ENCODE results near the gene RIPK4. TPM values are rescaled to one million over a fixed set of nuclear protein-coding genes. Genes with fewer than 3 reads are reported as not detected.
A peak's percentile ranks its signal among the peaks of the same experiment; 100 is the strongest.

The RIPK4 gene
- total and polyA plus RNA-seq, 2 of the 13 experiments (the other 11 are each of a cell fraction or from before 2014, with no cell fraction given) = 3.1 to 4.9 TPM

DNA sequence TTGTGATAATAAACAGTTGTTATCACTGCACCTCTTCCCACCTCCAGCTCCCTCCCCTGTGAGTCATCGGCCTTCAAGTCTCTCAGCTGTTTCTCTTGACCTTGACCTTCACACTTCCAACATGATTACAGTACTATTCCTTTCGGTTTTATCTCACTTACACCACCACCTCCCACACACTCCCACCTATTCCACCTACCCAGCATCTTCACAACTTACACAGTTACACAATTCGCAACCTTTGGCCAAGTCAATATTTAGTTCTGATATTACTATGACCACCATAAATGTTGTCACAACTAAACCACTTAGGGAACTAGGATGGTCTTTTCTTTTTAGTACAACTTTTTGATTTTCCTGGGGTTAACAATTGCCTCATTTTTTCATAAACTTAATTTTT is 60.2 kb downstream of the RIPK4 start (continued):
- TF ChIP-seq ATF6 (CRISPR knock-in tag; conservative IDR thresholded peaks at IDR 0.05) (no peak), ZNF431 (CRISPR knock-in tag; IDR thresholded peaks at IDR 0.05; ENCODE audit: borderline replicate concordance, low read depth) (no peak), ZNF75D (CRISPR knock-in tag; IDR thresholded peaks at IDR 0.05; ENCODE audit: borderline replicate concordance) (no peak), ZNF354B (CRISPR knock-in tag; IDR thresholded peaks at IDR 0.05) (no peak), CHCHD3 (CRISPR knock-in tag; IDR thresholded peaks at IDR 0.05) (no peak), AKAP8 (CRISPR knock-in tag; IDR thresholded peaks at IDR 0.05) (no peak), ZNF160 (CRISPR knock-in tag; IDR thresholded peaks at IDR 0.05) (no peak), ZNF484 (CRISPR knock-in tag; IDR thresholded peaks at IDR 0.05; ENCODE audit: borderline replicate concordance, low read depth) (no peak), MAFK (conservative IDR thresholded peaks at IDR 0.05 in 1 of 2, IDR thresholded peaks at IDR 0.05 in 1 of 2; ENCODE audit: low read length in 2 of 2) (no peak; a peak in 1 of 4 replicates), PPARG (CRISPR knock-in tag; conservative IDR thresholded peaks at IDR 0.05) (peak; percentile 28; the same call in 1 of the 2 replicates)
- TF ChIP-seq, protein P1, sequence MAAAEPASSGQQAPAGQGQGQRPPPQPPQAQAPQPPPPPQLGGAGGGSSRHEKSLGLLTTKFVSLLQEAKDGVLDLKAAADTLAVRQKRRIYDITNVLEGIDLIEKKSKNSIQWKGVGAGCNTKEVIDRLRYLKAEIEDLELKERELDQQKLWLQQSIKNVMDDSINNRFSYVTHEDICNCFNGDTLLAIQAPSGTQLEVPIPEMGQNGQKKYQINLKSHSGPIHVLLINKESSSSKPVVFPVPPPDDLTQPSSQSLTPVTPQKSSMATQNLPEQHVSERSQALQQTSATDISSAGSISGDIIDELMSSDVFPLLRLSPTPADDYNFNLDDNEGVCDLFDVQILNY (CRISPR knock-in tag; conservative IDR thresholded peaks at IDR 0.05) = no peak

GRCh38 chr21:41706263-41706639 is 60.6 kb downstream of the RIPK4 start:
- no peak for DNase-seq (ENCODE audit: low spot score)
- Histone ChIP-seq H3K79me2 (ENCODE audit: insufficient read depth, low read length) (no peaks in the 10 kb centered on the region), H3K4me2 (ENCODE audit: low read depth, low read length) (peak overlapping the region; percentile 34; the same call in 1 of the 2 replicates), H3K4me1 (ENCODE audit: insufficient read depth, low read length) (peaks cover 86% of the 10 kb centered on the region), H3K4me3 (replicated peaks in 1 of 3; ENCODE audit: insufficient read depth in 1 of 3, low read depth in 2 of 3, low read length in 3 of 3) (no peak overlapping the region; a peak in 1 of 6 replicates), H2AFZ (ENCODE audit: low read length) (no peak overlapping the region), H4K20me1 (ENCODE audit: insufficient read depth, low read length) (no peaks in the 10 kb centered on the region), H3K27ac (ENCODE audit: extremely low read length, insufficient read depth, low read length) (peak overlapping the region; percentile 2), H3K27me3 (ENCODE audit: control insufficient read depth in 1 of 2, insufficient read depth in 2 of 2, low read length in 2 of 2) (peaks cover 0 to 10% of the 10 kb centered on the region in 2 experiments; a peak in 1 of 5 replicates), H3K9ac (ENCODE audit: insufficient read depth, low read depth, low read length) (no peak overlapping the region; the same call in 1 of the 2 replicates), H3K36me3 (replicated peaks in 1 of 2; ENCODE audit: control insufficient read depth in 1 of 2, insufficient read depth in 2 of 2, low read length in 2 of 2) (no peaks in the 10 kb centered on the region), H3K9me3 (ENCODE audit: low read length) (no peaks in the 10 kb centered on the region)
- in situ Hi-C loops (cut with HindIII; ENCODE audit: extremely low pct_ligation_motif_present, low pct_unique_long_range_greater_than_20kb) = no loop called here
- ChIA-PET POLR2A (interaction anchor here (1.0 to 2.4 kb wide), 8 partner anchors 9 to 62 kb away, joined by 3 to 14 read pairs (median 6); no protein-coding TSS in a partner anchor), CTCF (ENCODE audit: low intra/inter-chr PET ratio, low total read pairs) (no interaction called here)
- FAIRE-seq = no peak
- no TSS peak for BruUV-seq (replicated peaks)
- WGBS (ENCODE audit: low lambda C conversion rate) = 20% methylated on average over 3 of the region's 4 CpGs
- intact Hi-C loops (cut with micrococcal nuclease; ENCODE audit: unreplicated experiment) = no loop called here
- TF ChIP-seq ZNF547 (CRISPR knock-in tag; IDR thresholded peaks at IDR 0.05) (0 out of 2 replicates have a peak, but pooled peaks have one; percentile 25), TEAD3 (CRISPR knock-in tag; optimal IDR thresholded peaks at IDR 0.05; ENCODE audit: borderline replicate concordance) (peak; percentile 12), ZNF615 (CRISPR knock-in tag; IDR thresholded peaks at IDR 0.05; ENCODE audit: borderline replicate concordance) (no peak)
- ATAC-seq = peak; percentile 56
